ENCODE results near the gene KLHL40.
A peak's percentile ranks its signal among the peaks of the same experiment; 100 is the strongest.
"Not testable (repeated sequence)": the region's sequence is repeated elsewhere in the genome, so short reads cannot be mapped to it uniquely, and the experiment has no call there.

The KLHL40 gene

DNA sequence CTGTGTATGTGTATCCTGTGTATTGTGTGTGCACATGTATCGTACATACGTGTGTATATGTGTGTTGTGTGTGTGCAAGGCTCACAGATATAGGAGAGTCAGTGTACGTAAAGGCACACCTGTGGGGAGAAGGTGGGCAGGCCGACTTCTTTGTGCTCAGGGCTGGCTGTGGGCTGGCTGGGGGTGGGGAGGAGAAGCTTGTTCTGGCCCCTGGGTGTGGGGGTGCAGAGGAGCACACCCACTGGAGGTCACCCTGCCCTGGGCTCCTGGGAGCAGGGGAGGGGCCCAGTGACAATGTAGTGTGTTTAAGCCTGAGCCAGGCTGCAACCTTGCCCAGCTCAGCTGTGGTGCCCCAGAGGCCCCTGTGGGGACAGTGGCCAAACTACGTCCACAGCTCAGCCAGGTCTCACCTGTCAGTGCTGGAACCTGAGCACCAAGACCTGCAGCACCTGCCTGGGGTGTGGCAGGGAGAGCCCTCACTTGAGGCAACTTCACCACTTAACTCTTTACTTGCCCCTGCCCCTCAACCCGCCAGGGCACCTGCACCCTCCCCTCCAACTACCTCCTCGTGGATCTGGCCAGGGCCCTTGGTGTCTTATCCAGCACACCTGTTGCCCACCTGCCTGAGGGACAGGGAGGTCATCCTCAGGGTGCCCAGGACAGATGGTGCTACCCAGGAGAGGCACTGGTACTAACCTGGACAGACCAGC lies 19.9 kb downstream of the KLHL40 start:
- no peak for DNase-seq

DNA sequence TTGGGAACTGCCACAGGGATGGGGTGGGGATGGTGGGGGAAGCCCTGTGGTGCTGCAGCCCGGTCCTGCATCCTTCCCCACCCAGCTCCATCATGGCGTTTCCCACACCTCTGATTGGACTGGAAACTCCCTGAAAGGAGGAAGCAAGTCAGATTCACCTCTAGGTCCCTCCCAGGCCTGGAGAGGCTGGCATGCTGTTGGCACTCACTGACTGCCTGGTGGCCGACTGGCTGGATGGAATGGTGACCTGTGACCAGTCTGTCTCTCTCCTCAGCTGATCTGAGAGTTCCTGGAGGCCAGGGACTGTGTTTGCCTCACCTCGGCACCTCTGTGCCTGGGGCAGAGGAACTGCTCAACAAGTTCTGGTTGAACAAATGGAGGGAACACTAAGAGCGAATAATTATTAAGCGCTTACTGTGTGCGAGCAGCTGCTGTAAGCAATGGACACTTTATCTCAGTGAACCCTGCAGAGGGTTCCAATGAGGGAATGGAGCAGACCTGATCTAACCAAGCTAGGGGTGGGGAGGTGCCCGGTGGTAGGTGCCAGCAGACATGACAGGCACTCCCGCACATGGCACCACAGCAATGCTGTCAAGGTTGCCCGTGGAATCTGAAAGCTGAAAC lies 20.7 kb downstream of the KLHL40 start:
- no peak for DNase-seq

DNA sequence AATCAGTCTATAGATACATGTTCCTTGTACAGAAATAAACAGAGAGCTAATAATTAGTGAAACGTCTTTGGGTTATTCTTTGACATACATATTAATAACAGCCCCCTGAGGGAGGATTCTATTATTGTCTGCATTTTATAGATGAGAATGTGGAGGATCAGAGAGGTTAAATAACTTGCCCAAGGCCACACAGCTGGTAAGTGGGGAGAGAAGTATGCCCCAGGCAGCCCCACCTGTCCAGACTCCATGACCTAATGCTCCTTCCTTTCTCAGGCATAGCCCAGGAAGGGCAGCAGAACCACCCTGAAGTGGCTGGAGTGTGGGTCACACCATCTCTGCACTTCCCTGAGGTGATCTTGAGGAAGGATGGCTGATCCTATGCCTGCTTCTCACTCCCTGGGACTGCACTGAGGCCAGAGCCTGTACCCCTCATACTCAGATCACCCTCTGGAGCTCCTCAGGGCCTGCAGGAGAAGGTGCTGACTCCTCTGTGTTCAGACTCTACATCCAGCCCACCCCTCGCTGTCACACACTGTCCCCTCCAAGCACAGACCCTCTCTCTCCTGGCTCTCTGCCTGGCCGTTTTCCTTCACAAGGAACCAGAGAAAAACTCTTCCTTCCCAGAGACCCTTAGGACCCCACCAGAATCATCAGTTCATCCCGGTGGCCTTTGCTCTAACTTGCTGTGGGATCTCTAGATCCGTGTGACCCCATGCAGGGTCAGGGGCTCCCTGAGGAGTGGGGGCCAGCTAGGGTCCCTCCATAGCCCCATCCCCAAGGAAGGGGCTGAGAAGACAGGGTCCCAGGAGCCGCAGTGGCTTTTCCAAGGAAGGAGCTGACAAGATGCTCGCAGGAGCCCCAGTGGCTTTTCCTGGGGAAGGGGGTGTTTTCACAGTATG lies 21.6 kb downstream of the KLHL40 start:
- DNase-seq: no peak

DNA sequence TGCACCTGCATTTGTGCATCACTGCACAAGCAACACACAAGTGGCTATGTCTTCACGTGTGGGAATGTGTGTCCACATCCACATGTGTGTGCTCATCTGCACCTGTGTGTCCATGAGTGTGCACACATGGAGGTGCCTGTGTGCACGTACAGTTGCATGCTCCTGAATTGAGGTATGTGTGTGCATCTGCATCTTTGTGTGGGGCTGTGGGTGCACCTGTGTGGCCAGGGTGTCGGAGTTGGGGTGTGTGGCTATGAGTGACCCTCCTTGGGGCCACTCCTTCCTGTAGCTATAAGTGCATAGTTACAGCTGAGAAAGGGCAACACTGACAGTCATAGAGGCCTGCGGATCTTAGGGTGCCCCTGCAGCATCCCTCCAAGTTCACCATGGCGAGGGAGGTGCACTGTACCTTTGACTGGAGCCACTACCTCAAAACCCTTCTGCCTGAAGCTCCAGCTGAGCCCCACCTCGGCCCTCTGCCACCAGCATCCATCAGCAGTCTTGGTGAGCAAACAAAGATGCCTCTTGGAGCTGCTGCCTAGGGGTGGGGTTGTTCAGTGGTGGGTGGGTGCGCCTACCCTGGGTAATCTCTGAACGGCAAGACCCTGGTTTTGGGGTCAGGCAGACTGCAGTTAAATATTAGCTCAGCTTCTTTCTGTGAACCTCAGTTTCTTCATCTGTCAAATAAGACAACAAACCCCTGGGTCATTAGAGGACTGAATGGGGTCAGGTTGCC lies 22.5 kb downstream of the KLHL40 start:
- no peak for DNase-seq

DNA sequence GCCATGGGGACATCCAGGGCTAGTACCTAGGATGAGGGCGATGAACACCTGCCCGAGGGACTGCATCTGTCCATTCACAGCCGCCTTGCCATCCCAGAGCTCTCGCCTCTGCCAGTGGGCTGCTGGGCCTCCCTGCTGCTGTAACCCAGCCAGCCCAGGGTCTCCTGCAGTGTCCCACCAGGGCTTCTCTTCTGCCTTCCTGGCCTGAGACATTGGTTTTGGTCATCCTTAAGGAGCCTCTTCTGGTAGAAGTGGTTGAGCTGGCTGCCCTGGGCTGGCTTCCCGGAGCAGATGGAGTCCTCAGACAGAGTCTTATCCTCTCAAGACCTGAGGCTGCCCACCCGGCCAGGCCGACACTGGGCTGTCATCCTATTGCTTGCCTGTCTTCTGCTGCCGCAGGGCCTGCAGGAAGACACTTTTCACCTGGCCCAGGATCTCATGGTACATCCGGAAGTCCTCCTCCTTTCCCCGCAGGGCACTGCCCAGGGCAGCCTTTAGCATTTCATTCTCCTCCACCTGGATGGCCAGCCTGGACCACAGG lies 23.3 kb downstream of the KLHL40 start:
- DNase-seq: no peak

DNA sequence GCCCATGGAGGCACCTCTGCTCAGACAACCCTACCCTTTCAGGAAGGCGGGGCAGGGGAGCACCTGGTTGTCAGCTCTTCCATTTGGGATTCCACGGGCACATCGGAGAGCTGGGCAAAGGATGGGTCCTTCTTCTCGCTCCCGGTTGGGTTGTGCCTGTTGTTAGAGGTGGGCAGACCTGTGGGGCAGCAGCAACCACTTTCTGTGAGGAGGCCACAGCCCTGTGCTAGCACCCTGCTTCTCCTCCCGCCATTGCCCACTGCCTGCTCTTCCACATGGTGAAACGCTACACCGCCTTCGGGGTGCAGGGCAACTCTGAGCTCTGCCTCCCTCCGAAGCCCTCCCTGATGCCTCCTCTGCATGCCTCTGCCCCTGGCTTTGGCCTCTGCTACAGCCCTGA lies 24.3 kb downstream of the KLHL40 start:
- no peak for DNase-seq

DNA sequence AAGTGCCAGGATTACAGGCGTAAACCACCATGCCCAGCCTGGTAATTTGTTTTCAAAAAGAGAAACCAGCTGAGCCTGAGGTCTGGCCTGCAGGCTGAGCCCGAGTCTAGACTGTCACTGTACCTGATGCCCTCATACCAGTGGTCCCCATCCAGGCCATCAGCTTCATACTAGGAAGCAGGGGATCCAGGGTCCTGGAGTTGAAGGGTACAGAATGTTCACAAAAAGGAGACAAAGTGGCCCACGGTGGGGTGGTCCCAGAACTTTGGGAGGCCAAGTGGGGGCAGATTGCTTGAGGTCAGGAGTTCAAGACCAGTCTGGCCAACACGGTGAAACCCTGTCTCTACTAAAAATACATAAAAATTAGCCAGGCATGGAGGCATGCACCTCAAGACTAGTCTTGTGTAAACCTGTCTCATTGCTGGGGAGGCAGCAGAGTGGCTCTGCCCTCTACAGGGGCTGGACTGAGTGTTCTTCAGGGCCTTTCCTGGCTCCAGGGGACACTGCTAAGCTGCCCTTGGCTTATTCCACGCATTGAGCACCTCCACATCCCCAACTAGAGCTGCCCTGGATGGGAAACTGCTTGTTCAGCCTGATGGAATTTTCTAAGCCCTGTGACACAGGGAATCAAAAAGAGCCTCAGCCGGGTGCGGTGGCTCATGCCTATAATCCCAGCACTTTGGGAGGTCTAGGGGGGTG lies 25.1 kb downstream of the KLHL40 start:
- no peak for DNase-seq

DNA sequence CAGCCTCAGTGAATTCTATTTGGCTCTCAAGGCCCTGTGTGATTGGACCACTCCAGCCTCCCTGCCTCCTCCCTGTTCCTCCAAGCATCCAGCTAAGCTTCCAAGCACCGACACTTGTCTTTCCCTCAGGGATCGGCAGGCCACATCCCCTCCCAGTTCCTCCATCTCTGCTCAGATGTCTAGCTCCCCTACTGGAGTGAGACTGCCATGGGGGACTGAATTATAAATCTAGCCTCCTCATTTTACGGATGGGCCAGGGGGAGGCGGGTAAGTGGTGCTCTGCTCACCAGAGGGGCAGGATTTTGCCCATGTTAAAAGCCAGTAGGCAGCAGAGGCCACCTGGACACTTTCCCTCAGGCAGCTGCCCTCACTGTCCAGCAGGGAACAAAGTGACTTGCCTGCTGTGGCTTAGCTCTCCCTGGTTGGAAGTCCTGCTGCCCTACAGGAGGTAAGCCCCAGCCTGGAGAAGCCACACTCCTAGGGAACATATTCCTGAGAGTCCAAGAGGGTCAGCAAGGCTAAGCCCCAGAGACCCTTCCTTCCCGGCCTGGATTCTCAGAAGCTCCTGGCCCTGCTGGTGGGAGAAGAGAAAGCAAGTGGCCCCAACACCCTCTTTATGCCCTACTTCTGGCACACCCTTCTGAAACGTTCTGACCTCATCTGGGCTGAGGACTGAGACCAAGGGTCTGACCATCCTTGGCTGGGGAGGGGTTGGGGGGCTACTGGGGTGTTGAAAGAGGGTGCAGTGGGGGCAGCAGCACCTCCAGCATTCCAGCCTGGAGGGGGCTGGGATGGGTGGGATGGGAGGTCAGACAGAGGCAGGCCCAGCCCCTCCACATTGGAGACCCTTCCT lies 26.4 kb downstream of the KLHL40 start:
- DNase-seq: no peak

DNA sequence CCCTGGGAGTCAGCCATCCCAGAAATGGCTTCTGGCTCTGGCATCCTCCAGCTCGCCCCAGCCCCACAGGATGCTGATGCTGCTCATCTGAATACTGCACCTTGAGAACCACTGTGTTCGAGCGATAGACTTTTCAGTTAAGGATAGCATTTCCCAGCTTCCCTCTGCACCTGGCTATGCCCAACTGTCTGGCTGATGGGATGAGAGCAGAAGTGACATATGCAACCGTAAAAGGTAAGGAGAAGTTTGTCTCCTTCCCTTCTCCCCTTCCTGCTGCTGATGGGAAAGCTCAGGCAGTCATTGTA lies 27.0 kb downstream of the KLHL40 start:
- no peak for DNase-seq

DNA sequence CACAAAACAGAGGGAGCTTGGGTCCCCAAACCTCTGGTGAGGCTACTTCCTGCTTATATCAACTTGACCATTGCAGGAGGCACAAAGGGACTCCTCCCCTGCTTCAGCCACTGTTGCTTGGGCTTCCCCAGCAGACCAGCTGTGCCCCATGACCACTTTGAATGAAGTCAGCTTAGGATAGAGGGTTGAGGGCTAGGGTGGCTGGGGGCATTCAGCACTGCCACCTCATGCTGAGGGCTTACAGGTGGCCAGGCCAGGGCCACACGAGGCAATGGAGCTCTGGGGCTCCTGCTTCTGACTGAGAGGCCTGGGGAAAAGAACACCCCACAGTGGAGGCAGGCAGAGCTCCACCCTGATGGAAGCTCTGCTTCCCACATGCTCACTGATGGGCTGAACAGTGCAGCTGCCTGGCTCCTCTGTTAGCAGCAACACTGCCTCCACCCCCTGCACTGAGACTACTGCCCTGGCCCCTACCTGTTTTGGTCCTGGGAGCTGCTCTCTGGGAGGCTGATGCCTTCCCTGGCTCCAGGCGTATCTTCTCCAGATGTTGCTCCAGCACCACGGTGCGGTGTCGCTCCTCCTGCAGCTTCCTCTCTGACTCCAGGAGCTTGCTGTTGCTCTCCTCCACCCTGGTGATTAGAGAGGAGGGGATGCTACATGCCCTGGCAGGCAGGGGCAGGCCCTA lies 27.5 kb downstream of the KLHL40 start:
- DNase-seq: no peak

DNA sequence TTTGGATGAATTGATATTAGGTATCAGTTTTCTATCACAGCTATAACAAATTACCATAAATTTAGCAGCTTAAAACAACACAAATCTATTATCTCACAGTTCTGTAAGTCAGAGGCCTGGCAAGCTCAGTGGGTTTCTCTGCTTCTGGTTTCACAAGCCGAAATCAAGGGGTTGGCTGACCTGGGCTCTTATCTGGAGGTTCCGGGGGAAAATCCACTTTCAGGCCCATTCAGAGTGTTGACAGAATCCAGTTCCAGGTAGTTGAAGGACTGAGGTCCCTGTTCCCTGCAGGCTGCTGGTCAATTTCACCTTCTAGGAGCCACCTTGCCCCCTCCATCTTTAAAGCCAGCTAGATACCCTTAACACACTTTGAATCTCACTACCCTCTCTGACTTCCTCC lies 28.4 kb downstream of the KLHL40 start:
- no peak for DNase-seq

DNA sequence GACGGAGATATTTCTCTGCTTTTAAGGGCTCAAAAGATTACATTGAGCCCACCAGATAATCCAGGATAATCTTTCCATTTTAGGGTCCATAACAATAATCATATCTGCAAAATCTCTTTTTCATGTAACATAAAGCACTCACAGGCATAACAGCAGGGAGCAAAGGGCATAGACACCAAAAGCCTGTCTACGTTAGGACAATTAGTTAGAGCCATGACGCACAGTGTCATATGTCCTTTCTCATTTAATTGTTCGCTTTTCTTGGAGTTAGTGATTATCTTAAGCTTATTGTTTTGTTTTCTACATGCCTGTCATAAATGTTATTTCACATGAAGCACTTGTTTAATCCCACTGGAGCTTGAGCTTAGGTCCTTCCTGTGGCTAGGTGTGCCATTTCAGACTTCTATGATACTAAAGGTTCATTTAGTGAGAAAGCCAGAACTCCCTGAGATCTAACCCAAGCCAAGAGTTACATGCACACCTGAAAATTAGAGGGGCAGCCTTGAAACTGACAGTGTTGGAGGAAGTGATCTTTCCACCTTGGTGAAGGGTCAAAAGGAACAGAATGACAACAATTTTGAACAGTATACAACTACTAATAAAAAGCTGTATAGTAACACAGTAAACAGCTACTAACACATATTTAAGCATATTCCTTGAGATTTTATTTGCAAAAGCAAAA lies 29.0 kb downstream of the KLHL40 start:
- DNase-seq: no peak

DNA sequence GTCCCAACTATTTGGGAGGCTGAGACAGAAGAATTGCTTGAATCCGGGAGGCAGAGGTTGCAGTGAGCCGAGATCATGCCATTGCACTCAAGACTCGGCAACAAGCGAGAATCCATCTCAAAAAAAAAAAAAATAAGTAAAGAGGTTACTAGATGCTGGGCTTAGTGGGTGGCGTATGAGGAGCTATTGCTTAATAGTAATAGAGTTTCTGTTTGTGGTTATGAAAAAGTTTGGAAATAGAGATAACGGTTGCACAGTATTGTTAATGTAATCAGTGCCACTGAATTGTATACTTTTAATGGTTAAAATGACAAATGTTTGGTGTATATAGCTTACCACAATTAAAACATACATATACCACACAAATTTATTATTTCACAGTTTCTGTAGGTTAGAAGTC lies 32.0 kb downstream of the KLHL40 start:
- peak; percentile 73 to 82 for DNase-seq

DNA sequence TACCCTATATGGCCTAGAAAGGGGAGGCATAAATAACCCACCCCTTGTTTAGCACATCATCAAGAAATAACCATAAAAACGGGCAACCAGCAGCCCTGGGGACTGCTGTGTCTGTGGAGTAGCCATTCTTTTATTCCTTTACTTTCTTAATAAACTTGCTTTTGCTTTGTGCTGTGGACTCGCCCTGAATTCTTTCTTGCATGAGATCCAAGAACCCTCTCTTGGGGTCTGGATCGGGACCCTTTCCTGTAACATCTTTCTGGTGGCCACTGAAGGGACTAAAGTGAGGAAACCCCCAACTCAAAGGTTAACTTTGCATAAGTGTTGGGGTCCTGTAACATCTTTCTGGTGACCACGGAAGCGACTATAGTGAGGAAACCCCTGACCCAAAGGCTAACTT lies 33.0 kb downstream of the KLHL40 start:
- DNase-seq: no peak

DNA sequence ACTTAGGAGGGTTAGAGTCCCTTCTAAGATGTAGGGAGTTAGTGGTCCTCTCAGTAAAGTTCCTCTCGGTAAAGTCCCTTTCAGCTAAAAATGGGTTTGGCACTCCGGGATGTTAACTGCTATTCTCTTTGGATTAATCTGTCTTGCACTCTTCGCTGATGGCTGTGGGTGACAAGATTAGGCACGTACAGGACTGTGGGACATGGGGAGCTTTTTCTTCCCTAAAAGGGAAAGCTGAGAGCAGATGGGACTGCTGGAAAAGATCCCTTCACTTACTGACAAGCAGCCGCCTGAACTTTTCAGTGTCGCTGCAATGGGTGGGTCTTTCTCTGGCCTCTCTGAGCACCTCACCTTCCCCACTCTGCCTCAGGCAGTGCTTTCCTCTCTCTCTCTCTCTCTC lies 33.7 kb downstream of the KLHL40 start:
- DNase-seq: no peak

DNA sequence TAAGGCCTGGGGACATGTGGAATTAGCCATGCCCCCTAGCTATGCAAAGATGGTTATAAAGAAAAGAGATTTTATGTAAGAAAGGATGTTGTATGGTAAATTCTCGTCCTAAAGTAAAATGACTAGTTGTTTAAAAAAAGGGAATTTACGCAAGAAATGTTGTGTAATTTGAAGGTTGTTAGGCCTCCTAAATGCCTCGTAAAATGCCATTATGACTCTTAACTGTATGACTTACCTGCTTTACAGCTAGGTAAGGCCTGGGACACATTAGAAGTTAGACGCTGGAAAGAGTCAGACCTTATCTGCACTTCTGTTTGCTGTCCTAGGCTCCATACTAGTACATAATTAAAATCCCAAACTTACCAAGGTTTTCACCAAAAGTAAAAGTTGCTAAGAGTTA lies 34.8 kb downstream of the KLHL40 start:
- peak; percentile 63 to 71 for DNase-seq

DNA sequence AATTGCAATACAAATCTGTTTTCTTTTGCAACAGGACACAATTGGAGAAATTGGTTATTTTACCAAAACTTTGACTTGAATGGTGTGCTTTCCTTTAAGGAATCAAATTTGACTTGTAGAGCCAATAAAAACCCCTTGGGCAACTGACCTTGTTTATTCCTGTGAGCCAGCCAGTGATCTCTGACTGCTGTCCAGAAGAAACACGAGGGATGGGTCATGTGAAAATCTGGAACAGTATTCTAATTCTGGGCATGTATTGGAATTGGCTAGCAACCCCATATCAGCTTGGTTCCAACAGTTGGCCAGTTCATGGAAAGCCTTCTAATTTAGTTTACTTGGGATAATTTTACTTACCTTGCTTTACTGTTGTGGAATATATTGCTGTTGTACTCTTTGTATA lies 36.4 kb downstream of the KLHL40 start:
- no peak for DNase-seq

DNA sequence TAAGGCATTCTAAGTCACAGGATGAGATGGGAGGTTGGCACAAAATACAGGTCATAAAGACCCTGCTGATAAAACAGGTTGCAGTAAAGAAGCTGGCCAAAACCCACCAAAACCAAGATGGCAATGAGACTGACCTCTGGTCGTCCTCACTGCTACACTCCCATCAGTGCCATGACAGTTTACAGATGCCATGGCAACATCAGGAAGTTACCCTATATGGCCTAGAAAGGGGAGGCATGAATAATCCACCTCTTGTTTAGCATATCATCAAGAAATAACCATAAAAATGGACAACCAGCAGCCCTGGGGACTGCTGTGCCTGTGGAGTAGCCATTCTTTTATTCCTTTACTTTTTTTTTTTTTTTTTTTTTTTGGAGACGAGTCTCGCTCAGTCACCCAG lies 37.1 kb downstream of the KLHL40 start:
- not testable (repeated sequence) for DNase-seq

DNA sequence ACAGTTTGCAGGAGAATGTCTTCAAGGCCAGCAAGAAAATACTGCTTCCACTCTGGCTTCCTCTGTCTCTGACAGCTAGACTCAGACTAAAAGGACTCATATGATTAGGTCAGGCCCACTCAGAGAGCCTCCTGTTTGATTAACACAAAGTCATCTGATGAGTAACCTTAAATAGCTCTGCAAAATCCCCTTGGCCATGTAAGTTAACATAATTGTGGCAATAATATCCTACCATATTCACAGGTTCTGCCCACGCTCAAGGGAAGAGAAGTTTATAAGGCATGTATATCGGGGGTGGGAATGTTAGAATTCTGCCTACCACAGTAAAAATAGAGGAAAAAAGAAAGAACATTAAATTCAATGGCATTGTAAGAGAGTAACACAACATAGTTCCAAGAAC lies 37.9 kb downstream of the KLHL40 start:
- no peak for DNase-seq

DNA sequence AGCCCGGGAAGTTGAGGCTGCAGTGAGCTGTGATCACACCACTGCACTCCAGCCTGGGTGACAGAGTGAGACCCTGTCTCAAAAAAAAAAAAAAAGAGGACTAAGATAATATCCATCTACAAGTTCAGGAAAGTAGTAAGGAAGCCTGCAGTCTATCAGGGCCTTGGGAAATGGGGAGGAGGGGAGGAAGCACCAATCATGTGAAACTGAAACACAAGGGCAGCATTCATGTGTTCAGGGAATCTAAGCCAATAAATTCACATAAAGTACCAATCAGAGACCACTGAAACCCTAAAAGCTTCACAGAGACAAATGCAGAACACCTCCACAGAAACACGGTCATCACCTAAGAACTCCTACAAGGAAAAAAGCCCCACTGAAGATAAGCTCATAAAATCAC lies 40.1 kb downstream of the KLHL40 start:
- no peak for DNase-seq

All from AML-193 (cell line).